GM12865 (cell line): ENCODE measurements around the gene SBNO2.

Source experiments
- DNase-seq: peaks from one replicate; pipeline ENCODE4 v3.0.0; 2010; ENCODE audit warnings: low read depth
- H3K4me3 ChIP-seq: 2 replicates; pipeline ENCODE4 v1.5.1; 2011; ENCODE audit warnings: mild to moderate bottlenecking, low read depth, low read length, control low read depth
- TF ChIP-seq, protein P1 (sequence below): IDR thresholded peaks from 2 replicates; pipeline ENCODE4 v1.5.1; 2011; ENCODE audit warnings: low read length, control low read depth, low read depth, inconsistent platforms; ENCODE audit not compliant: insufficient read depth; ENCODE audit errors: missing control alignments

SBNO2 gene

GRCh38 chr19:1089126-1089771 is 84.8 kb downstream of the SBNO2 start:
- TF ChIP-seq, protein P1, sequence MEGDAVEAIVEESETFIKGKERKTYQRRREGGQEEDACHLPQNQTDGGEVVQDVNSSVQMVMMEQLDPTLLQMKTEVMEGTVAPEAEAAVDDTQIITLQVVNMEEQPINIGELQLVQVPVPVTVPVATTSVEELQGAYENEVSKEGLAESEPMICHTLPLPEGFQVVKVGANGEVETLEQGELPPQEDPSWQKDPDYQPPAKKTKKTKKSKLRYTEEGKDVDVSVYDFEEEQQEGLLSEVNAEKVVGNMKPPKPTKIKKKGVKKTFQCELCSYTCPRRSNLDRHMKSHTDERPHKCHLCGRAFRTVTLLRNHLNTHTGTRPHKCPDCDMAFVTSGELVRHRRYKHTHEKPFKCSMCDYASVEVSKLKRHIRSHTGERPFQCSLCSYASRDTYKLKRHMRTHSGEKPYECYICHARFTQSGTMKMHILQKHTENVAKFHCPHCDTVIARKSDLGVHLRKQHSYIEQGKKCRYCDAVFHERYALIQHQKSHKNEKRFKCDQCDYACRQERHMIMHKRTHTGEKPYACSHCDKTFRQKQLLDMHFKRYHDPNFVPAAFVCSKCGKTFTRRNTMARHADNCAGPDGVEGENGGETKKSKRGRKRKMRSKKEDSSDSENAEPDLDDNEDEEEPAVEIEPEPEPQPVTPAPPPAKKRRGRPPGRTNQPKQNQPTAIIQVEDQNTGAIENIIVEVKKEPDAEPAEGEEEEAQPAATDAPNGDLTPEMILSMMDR = no peak
- H3K4me3 ChIP-seq = no peak overlapping the region
- no peak for DNase-seq

- TF ChIP-seq, protein P1 = no peak
- H3K4me3 ChIP-seq = no peak overlapping the region
- DNase-seq = no peak
Observed at GRCh38 chr19:1088416-1089010, 85.6 kb downstream of the SBNO2 start.

DNA sequence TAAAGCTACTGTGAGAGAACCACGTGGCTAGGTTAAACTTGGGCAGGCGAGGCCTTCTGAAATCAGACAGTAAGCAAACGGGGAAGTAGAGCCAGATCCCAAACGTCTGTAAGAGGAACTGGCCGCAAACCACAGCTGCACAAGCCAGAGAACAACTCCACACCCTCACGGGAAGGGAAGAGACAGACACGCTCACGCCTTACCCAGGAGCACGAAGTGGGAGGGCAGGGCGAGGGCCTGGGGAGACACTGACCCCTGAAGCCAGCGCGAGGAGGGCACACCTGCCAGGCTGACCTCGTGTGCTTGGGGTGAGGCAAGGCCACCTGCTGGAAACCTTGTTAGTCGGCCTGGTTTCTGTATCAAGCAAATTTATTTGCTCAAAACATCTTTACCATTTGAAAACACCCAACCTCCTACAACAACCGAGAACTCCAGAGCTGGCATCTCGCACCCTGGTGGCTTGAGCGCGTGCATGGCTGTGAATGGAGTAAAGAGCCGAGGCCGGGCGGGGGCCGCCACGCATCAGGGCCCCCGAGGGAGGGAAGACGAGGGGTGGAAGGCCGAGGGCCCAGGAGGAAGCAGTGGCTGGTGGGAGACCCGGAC is 86.2 kb downstream of the SBNO2 start:
- TF ChIP-seq, protein P1 = no peak
- H3K4me3 ChIP-seq = no peak overlapping the region
- DNase-seq = peak; percentile 71

DNA sequence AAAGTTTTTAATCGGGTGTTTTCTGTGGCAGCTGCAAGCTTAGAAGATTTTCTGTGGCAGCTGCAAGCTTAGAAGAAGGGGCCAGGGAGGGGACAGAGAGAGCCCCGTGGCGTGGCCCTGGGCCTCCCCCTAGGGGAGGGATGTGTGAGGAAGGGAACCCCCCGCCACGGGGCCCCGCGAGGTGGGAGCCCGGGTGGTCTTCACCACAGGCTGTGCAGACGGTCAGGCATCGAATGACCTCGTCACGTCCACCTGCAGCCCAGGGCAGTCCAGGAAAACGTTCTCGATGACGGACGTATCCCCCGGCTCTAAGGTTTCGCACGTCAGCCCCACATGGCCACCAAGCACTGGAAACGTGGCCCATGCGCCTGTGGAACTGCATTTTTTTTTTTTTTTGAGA is 87.5 kb downstream of the SBNO2 start:
- TF ChIP-seq, protein P1 = no peak
- H3K4me3 ChIP-seq = no peak overlapping the region
- no peak for DNase-seq

GRCh38 chr19:1085676-1086442 is 88.2 kb downstream of the SBNO2 start:
- H3K4me3 ChIP-seq = no peak overlapping the region
- TF ChIP-seq, protein P1 = no peak
- no peak for DNase-seq

- TF ChIP-seq, protein P1 = no peak
- DNase-seq = no peak
- H3K4me3 ChIP-seq = no peak overlapping the region
Observed at GRCh38 chr19:1085053-1085658, 88.9 kb downstream of the SBNO2 start.
